Mucosa of descending colon (tissue), 3 donors: ENCODE data around the gene NR2C1. TPM values are rescaled to one million over a fixed set of nuclear protein-coding genes. Genes with fewer than 3 reads are reported as not detected.

Experiments
- ATAC-seq: fragments of 200-7000 bp; cut with Tn5 transposase; one replicate; pipeline ENCODE4 v1.9.1; 2020; ENCODE audit warnings: mild to moderate bottlenecking, moderate library complexity
- DNase-seq, 3 donors: peaks; one replicate each; pipeline ENCODE4 v3.0.0-alpha.2; 2020
- H3K36me3 ChIP-seq: fragments of 200-600 bp; one replicate; pipeline ENCODE4 v1.8.0; 2021; ENCODE audit warnings: low read depth, mild to moderate bottlenecking
- H3K4me1 ChIP-seq: fragments of 200-600 bp; one replicate; pipeline ENCODE4 v1.8.0; 2021; ENCODE audit warnings: low read depth, mild to moderate bottlenecking
- H3K4me3 ChIP-seq: fragments of 200-600 bp; one replicate; pipeline ENCODE4 v1.8.0; 2021; ENCODE audit warnings: mild to moderate bottlenecking
- H3K9me3 ChIP-seq: fragments of 200-600 bp; one replicate; pipeline ENCODE4 v1.8.0; 2021; ENCODE audit warnings: mild to moderate bottlenecking
- CTCF ChIP-seq: fragments of 200-600 bp; IDR thresholded peaks from one replicate; pipeline ENCODE4 v1.8.0; 2022; ENCODE audit warnings: antibody characterized with exemption, mild to moderate bottlenecking
- intact Hi-C, 2 donors: fragments of 100-400 bp; cut with DNase I in 1 of 2; cut with micrococcal nuclease in 1 of 2; formaldehyde crosslinking; loops; one replicate each; pipeline versions ENCODE4 v1.11.0 to v1.11.1; 2022; cut with DNase I, micrococcal nuclease
- total RNA-seq, 3 donors: library from RNA; stranded (reverse); fragmentation: NEBNext Ultra II Directional in 2 of 3; extraction: Animal tissue kit (Norgen Biotek cat#: 25700) in 2 of 3; gene quantifications; one replicate each; pipeline versions ENCODE4 v1.2.1 to v1.2.4, GENCODE V29; 2021 to 2023
- donor health status: DM: no; HTN: no; CAD: no; lungs with moderate emphysema.
- donor health status: DM: no; HTN: no; CAD: no.
- donor health status: DM: no; HTN: yes; CAD: no.

The NR2C1 gene
- total RNA-seq, 3 donors from 2014 or later = 27.4 to 28.5 (median 27.8) TPM

- Histone ChIP-seq H3K36me3 (no peaks in the 10 kb centered on the region), H3K9me3 (peaks cover 16% of the 10 kb centered on the region), H3K4me3 (peak within 1 kb of the TSS; percentile 66), H3K4me1 (peaks cover 10% of the 10 kb centered on the region)
- DNase-seq (peak; percentile 97), ATAC-seq (peak; percentile 100)
- intact Hi-C loops = no loop called here
- TF ChIP-seq CTCF = no peak
Measured at GRCh38 chr12:95003213-95003920, 70.1 kb downstream of the NR2C1 start, which contains the start of gene NDUFA12. NDUFA12 (minus strand) TSS chr12:95003697; CDS start chr12:95003680, 17 bp downstream.

- no peak for ATAC-seq
- H3K36me3 ChIP-seq = no peaks in the 10 kb centered on the region
- H3K4me3 ChIP-seq = peak overlapping the region; percentile 66
- intact Hi-C loops = no loop called here
- no peak for TF ChIP-seq CTCF
- no peak for DNase-seq
- H3K9me3 ChIP-seq = peaks cover 10% of the 10 kb centered on the region
- H3K4me1 ChIP-seq = peaks cover 10% of the 10 kb centered on the region
Measured at GRCh38 chr12:95002754-95003153, 70.7 kb downstream of the NR2C1 start.

- peaks cover 5% of the 10 kb centered on the region for H3K4me1 ChIP-seq
- no peak for DNase-seq
- no peaks in the 10 kb centered on the region for H3K9me3 ChIP-seq
- H3K4me3 ChIP-seq = no peak overlapping the region
- intact Hi-C loops = no loop called here
- no peaks in the 10 kb centered on the region for H3K36me3 ChIP-seq
- TF ChIP-seq CTCF = no peak
- ATAC-seq = no peak
Measured at GRCh38 chr12:94998326-94998725, 75.1 kb downstream of the NR2C1 start.

GRCh38 chr12:94997726-94998125, 75.7 kb downstream of the NR2C1 start:
- ATAC-seq = no peak
- Histone ChIP-seq H3K9me3 (no peaks in the 10 kb centered on the region), H3K4me3 (no peak overlapping the region), H3K4me1 (peaks cover 4% of the 10 kb centered on the region), H3K36me3 (no peaks in the 10 kb centered on the region)
- no peak for DNase-seq
- intact Hi-C loops = no loop called here
- no peak for TF ChIP-seq CTCF

- no peak for ATAC-seq
- intact Hi-C loops = no loop called here
- H3K9me3 ChIP-seq = no peaks in the 10 kb centered on the region
- no peak for DNase-seq
- H3K4me3 ChIP-seq = no peak overlapping the region
- H3K36me3 ChIP-seq = no peaks in the 10 kb centered on the region
- no peak for TF ChIP-seq CTCF
- H3K4me1 ChIP-seq = no peaks in the 10 kb centered on the region
Measured at GRCh38 chr12:94997061-94997460, 76.4 kb downstream of the NR2C1 start.
